Stimulated activated CD4-positive, alpha-beta T cell treated with anti-CD3 and anti-CD28 coated beads, Interleukin-2, amount 100 ng/mL, for 48 hours (primary cell): ENCODE data around the gene MCF2L.

Experiments
- DNase-seq, 2 donors: peaks; one replicate each; pipeline ENCODE4 v3.0.0-alpha.2; 2020

The MCF2L gene

DNA sequence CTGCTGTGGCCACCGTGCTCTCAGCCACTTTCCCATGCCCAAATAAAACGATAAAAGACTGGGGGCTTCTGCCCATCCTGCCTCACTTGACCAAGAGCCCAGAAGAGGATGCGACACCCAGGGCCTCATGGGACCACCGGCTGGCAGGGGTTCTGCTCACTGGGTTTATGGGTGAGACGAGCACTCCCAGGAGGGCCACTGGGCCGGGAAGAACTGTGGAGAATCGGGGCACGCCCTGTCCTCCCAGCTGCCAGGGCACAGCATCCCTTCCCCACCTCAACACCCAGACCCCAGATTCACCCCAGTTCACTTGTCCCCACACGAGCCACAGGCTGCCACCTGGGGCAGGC is 148.9 kb downstream of the MCF2L start:
- DNase-seq, result no peak

DNA sequence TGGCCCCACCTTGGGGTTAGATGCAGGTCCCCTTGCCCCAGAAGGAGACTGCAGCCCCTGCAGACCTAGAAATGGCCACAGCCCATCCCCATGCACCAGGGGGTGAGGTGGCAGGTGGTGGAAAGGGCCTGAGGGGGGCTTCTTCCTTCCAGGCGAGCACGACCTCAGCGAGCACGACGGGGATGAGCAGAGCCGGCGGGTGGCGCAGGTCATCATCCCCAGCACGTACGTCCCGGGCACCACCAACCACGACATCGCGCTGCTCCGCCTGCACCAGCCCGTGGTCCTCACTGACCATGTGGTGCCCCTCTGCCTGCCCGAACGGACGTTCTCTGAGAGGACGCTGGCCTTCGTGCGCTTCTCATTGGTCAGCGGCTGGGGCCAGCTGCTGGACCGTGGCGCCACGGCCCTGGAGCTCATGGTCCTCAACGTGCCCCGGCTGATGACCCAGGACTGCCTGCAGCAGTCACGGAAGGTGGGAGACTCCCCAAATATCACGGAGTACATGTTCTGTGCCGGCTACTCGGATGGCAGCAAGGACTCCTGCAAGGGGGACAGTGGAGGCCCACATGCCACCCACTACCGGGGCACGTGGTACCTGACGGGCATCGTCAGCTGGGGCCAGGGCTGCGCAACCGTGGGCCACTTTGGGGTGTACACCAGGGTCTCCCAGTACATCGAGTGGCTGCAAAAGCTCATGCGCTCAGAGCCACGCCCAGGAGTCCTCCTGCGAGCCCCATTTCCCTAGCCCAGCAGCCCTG is 149.4 kb downstream of the MCF2L start:
- DNase-seq, result no peak

DNA sequence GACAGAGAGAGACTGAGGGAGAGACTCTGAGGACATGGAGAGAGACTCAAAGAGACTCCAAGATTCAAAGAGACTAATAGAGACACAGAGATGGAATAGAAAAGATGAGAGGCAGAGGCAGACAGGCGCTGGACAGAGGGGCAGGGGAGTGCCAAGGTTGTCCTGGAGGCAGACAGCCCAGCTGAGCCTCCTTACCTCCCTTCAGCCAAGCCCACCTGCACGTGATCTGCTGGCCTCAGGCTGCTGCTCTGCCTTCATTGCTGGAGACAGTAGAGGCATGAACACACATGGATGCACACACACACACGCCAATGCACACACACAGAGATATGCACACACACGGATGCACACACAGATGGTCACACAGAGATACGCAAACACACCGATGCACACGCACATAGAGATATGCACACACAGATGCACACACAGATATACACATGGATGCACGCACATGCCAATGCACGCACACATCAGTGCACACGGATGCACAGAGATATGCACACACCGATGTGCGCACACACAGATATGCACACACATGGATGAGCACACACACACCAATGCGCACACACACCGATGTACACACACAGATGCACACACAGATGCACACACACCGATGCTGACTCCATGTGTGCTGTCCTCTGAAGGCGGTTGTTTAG is 150.3 kb downstream of the MCF2L start:
- no peak for DNase-seq

DNA sequence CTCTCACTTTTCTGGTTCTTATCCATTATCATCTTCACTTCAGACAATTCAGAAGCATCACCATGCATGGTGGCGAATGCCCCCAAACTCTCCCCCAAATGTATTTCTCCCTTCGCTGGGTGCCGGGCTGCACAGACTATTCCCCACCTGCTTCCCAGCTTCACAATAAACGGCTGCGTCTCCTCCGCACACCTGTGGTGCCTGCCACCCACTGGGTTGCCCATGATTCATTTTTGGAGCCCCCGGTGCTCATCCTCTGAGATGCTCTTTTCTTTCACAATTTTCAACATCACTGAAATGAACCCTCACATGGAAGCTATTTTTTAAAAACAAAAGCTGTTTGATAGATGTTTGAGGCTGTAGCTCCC is 150.8 kb downstream of the MCF2L start:
- DNase-seq, result no peak

DNA sequence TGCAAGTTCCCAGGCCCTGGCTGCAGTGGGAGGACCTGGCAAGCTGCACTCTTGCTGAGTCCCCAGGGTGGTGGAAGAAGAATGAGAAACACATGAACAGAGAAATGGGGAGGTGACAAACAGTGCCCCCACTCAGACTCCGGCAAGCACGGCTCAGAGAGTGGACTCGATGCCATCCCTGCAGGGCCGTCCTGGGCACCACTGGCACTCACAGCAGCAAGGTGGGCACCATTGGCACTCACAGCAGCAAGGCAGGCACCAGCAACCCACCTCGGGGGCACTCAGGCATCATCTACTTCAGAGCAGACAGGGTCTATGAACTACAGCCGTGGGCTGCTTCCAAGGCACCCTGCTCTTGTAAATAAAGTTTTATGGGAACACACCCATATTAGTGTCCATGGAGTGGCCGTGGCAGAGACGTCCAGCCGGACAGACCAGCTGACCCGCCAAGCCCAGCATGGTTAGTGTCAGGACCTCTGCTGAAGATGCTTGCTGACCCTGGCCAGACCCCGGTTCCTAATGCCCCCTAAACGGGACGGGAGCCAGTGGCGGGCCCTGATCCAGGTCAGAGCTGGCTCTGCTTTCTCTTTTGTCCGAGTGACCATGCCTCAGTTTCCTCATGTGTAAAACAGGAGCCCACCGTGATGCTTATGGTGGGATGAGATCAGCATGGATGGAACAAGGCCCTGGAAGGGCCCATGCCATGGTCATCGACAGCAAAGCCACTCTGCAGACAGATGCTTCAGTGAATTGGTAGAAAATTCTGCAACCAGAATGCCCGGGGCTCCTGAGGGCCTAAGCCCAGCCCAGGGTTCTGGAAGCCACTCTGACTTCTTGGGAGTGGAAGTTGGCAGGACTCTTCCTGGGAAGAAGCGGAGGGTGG is 151.5 kb downstream of the MCF2L start:
- no peak for DNase-seq

DNA sequence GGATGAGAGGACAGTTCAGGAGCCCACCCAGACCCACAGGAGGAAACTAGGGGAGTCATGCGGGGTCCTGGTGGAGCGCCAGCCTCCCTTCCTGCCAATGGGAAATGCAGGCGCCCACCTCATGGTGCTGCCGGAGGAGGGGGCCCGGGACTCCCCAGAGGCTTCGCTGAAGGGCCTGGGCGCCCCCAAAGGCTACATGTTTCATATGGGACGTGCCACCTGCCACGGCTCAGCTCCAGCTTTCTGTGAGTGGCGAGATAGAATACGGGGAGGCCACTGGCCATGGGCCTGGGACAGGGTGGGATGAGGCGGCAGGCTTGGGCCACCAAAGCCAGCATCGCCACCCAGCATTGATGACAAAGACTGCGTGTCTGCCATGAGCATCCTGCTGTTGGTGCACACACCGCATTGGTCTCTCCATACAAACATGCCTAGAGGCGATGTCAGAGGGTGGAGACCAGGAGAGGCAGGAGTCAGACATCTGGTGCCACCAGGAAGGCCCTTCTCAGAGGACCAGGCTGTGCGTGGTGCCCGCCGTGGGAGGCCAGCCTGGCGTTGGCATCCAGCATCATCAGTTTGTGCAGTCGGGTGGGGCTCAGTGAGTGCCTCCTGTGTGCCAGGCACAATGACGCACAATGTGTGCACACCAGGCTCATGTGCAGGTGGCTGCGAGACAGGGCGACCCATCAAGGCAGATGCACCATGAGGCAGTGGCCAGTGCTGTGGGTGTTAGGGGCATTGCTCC is 152.3 kb downstream of the MCF2L start:
- no peak for DNase-seq

DNA sequence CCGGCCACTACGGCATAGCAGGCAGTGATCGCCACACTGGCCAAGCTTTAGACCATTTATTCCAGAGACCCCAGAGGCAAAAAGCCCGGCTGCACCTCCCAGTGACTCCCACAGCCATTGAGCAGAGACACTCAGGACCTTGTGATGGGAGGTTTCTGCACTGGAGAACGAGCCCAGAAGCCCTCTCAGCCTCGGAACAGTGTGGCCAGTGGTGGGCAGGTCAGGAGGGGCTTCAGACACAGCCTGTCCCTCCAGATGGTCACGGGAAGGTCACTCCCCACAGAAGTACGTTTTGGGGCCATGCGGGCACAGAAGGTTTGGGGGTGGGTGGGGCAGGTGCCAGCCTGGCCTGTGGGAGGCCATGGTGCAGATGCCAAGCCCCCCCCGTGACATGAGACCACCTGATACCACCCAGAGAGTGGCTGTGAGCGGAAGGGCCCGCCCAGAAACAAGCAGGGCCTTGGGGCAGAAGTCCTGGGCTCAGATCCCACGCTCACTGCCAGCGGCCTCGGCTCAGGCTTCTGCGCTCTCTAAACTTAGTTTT is 153.0 kb downstream of the MCF2L start:
- no peak for DNase-seq

DNA sequence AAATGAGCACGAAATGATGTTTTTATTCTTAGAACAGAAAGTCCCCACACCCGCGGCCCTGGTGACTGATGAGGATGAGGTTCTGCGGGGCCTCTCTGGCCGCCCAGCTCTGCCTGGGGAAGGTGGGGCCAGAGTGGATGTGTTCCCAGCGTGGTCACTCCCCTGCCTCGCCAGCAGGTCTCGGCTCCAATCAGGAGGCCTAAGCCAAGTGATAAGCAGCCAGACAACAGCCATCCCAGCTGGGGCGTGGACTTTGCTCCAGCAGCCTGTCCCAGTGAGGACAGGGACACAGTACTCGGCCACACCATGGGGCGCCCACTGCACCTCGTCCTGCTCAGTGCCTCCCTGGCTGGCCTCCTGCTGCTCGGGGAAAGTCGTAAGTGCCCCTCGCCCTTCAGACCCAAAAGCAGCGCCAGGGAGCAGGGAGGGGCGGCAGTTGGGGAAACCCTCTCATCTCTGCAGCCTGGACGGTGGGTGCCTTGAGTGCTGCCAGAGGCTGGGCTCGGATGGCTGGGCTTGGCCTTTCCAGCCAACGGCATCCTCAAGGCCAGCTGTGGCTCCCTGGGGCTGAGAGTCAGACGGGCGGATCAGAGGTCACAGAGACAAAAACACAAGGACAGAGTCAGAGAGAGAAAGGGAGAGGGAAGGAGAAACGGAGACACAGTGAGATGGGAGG is 153.7 kb downstream of the MCF2L start, which contains the start of gene F10:
Gene F10, plus strand, starts transcription at position 250 of the 676 bp plus-strand sequence. Its CDS starts 57 bp downstream, at position 307.
- DNase-seq, result no peak

DNA sequence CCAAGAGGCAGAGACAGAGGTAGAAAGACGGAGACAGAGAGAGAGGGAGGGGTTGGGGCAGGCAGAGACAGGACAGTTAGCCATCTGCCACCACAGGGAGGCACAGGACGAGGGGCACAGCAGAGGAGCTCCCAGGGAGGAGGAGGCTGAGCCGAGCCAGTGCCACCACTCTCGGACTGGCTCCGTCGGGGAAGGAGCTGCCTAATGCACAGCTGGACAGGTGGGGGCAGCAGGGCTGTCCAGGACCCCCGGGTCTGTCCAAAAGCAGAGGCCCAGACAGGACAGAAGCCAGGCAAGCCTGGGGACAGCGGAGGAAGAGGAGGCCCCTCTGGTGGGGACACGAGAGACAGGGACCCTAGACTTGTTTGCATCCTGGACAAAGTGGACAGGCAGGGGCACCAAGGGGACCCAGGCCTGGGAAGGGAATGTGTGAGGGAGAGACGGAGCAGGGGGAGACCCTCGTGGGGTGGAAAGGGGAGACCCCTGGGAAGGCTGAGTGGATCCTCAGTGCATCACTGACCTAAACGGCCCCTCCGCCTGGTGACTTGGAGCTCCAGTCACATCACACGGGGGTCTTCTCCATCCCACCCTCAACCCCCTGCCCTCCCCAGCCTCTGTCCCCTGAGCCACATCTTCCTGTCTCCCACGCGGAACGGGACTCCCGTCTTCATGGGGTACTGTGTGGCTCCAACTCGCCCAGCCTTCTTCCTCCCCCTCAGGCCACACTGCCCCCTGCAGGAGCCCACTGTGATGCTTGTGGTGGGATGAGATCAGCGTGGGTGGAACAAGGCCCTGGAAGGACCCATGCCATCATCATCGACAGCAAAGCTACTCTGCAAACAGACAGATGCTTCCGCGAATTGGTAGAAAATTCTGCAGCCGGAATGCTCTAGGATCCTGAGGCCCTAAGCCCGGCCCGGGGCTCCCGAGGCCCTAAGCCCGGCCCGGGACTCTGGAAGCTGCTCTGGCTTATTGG is 154.5 kb downstream of the MCF2L start:
- no peak for DNase-seq

DNA sequence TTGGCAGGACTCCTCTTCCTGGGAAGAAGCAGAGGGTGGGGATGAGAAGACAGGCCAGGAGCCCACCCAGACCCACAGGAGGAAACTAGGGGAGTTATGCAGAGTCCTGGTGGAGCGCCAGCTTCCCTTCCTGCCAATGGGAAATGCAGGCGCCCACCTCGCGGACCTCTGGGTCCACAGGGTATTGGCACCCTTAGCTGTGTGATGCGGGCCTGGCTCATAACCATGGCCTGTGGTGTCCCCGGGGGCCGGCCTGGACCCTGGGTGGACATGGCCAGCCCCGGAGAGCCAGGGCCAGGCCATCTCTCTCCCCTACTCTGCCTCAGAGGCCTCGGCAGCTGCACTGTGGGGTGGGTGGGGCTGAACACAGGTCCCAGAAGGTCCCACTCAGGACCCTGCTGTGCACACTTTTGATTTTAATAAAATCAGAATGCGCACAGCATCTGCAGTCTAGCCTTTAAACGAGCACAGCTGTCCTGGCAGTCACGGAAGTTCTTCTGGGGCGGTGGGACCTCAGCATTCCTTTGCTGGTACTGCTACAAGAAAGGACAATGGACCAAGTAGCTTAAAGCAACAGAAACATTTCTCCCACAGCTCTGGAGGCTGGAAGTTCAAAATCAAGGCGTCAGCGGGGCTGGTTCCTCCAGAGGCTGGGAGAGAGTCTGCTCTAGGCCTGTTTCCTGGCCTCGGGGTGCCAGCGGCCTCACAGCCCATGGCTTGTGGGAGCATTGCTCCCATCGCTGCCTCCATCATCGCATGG is 155.4 kb downstream of the MCF2L start:
- no peak for DNase-seq

DNA sequence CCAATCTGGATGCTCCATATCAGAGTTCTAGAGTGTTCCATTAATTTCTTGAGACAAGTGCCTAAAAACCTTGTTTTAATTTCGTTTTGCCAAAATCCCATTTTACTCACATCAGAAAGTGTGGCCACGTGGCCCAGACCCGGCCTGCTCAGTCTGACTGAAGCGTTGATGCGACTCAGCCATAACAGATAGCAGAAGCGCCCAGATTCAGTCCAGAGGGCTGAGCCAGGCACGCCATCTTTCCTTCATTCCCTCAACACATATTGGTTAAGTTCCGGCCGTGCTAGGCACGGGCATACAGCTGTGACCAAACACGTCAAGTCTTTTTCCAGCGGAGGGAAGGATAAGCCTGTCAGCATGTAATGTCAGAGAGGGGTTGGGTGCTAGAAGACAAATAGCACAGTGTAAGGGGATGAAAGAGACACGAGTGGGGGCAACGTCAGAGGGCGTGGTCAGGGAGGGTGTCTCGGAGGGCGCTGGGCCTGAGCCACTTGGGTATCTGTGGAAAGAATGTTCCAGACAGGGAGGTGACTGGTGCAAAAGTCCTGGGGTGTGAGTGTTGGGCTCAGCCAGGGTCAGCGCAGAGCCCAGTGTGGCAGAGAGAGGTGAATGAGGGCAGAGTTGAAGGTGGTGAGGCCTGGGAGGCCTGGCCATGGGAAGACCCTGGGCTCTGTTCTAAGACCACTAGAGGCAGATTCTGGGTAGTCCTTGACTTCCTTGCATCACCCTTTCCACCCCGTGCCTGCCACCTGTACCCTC is 156.7 kb downstream of the MCF2L start:
- no peak for DNase-seq

DNA sequence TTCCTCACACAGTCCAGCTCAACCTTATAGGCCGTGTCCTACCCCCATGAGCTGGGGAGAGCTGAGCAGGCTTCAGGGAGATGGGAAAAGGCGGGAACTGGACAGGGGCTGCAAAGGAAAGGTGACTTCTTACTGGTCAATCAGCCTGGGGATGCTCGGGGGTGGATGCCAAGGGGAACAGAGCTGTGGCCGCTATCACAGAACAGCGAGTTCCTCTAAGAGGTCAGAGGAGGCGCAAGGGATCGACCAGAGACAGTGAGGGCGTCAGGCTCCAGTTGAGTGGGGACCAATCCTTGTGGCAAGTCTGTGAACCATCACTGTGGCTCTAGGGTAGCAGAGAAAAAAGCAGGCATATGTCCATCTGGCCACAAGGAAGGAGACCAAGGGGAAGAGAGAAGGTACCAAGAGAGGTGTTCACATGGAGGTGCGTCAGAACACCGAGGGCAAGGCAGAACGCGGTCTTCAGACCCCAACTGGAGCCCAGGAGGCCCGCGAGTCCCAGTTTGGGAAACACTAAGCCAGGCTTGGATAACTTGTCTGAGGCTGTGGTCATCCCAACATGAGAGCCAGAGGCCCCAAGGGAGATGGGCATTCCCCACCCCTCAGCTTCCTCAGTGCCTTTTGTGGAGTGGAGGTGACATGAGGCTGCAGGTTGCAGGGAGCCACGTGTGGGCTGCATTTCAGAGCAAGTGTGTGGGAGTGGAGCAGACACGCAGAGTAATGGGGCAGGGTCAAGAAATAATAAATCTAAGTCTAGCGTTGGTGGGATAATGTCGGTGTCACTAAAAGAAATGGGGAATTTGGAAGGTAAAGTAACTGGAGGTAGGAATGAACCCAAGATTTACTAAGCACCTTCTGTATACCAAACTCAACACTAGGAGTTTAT is 157.5 kb downstream of the MCF2L start:
- DNase-seq, result no peak

DNA sequence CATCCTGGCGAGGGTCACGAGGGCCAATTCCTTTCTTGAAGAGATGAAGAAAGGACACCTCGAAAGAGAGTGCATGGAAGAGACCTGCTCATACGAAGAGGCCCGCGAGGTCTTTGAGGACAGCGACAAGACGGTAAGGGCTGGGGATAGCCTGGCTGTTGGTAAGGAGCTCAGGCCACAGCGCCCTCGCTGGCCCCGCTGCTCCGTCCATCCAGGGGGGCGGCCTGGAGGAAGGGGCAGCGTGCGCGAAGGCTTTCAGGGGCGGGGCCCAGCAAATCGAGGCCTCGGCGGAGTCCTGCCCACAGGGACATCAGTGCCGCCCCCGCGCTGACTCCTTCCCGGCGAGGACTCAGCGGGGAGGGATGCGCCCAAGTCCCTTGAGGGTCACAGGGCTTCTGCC is 160.5 kb downstream of the MCF2L start:
- DNase-seq, result no peak

DNA sequence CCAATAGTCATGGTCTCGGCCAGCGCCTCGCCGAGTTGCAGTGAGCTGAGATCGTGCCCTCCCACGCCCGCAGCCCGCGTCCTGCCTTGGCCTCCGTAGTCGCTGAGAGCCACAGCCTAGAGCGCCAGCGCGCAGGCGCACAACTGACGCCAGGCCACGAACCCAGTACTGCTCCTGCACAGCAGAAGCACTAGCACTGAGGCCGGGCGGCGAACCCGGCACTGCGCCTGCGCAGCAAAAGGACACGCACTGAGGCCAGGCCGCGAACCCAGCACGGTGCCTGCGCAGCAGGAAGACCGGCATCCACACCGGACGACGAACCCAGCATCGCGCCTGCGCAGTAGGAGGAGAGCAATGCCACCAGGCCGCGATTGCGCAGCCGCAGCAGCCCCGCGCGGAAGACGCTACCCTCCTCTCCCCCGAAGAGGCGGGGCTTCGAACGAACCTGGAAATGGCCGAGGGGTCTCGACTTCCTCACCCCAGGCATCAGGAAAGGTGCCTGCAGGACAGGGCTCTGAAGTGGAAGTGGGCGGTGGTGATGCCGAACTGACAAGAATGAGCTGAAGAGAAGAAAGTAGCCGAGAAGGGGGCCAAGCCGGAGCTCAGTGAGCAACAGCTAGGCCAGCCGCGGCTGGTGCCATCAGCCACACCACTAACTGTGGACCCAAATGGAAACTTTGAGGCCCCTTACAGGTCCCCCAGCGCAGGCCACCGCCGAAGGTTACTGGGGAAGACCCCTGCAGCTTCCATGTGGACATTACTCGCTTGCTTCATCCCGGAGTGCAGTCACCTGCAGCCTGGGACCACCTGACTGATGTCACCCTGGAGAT is 161.1 kb downstream of the MCF2L start:
- DNase-seq, result no peak

DNA sequence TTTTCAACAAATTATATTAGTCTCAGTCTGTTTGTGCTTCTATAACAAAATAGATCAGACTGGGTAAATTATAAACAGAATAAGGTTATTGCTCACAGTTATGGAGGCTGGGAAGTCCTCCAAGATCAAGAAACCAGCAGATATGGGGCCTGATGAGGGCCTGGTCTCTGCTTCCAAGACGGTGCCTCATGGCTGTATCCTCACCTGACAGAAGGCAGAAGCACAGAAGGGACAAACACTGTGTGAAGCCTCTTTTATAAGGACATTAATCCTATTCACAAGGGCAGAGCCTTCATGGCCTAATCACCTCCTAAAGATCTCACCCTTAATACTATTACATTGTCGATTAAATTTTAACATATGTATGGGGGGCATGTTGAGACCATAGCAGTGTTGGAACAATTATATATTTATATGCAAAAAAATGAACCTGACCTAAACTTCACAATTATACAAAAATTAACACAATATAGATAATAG is 166.3 kb downstream of the MCF2L start:
- DNase-seq, result no peak

DNA sequence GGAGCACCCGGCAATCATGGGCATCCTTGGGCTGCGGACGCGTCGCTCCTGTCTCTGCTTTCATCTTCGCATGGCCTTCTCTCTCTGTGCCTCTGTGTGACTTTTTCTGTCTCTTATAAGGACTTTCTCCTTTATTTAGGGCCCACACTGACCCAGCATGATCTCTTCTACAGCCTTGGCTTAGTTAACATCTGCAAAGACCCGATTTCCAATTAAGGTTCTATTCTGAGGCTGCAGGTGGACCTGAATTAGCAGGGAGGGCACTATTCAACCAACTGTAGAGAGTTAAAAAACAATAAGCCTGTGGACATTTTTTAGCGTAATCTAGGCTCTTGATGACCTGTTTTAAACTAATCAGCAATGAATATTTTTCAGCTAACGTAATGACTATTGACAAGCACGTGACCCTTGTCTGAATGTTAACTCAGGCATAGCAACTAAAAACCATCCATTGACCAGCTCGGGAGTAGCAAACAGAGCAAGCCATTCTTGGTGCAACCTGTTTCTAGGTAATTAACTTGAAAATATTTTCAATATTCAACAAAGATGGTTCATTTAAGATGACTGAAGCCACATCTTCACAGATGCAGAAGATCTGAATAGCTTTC is 168.8 kb downstream of the MCF2L start:
- DNase-seq, result no peak
